RWPE1 (cell line): ENCODE results near the gene QRICH1.

ENCODE experiments used
- CTCF ChIA-PET: fragments of 350-600 bp; sonication (Branson Sonifier 250); formaldehyde crosslinking; extraction: SDS; loops from one replicate; lab custom pipeline; 2021; lab: Yijun Ruan, JAX
- POLR2A ChIA-PET: fragments of 400-600 bp; formaldehyde crosslinking; extraction: SDS; loops from one replicate; lab custom pipeline; 2020; ENCODE audit warnings: antibody characterized with exemption; ENCODE audit not compliant: low non-redundant PET; lab: Yijun Ruan, JAX
- DNase-seq: peaks from one replicate; pipeline ENCODE4 v3.0.0; 2012; ENCODE audit warnings: low spot score
- H3K27ac ChIP-seq: fragments of 450-650 bp; 2 replicates; pipeline ENCODE4 v1.5.1; 2017
- TF ChIP-seq, protein P1 (sequence below): fragments of 450-650 bp; conservative IDR thresholded peaks from 2 replicates; pipeline ENCODE4 v1.5.1; 2017; ENCODE audit warnings: low read depth, mild to moderate bottlenecking

Gene QRICH1

GRCh38 chr3:49017971-49018706 lies 75.7 kb downstream of the QRICH1 start, which contains the start of gene DALRD3:
Gene DALRD3 (minus strand): TSS chr3:49018580. CDS start chr3:49018564, 16 bp downstream.
- ChIA-PET CTCF (interaction anchor here (0.6 to 1.0 kb wide), 3 partner anchors 30 to 427 kb away, joined by 3 to 4 read pairs (median 3); no protein-coding TSS in a partner anchor), POLR2A (no interaction called here)
- TF ChIP-seq, protein P1, sequence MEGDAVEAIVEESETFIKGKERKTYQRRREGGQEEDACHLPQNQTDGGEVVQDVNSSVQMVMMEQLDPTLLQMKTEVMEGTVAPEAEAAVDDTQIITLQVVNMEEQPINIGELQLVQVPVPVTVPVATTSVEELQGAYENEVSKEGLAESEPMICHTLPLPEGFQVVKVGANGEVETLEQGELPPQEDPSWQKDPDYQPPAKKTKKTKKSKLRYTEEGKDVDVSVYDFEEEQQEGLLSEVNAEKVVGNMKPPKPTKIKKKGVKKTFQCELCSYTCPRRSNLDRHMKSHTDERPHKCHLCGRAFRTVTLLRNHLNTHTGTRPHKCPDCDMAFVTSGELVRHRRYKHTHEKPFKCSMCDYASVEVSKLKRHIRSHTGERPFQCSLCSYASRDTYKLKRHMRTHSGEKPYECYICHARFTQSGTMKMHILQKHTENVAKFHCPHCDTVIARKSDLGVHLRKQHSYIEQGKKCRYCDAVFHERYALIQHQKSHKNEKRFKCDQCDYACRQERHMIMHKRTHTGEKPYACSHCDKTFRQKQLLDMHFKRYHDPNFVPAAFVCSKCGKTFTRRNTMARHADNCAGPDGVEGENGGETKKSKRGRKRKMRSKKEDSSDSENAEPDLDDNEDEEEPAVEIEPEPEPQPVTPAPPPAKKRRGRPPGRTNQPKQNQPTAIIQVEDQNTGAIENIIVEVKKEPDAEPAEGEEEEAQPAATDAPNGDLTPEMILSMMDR, result no peak
- H3K27ac ChIP-seq, result peak within 1 kb of the TSS; percentile 98
- no peak for DNase-seq

DNA sequence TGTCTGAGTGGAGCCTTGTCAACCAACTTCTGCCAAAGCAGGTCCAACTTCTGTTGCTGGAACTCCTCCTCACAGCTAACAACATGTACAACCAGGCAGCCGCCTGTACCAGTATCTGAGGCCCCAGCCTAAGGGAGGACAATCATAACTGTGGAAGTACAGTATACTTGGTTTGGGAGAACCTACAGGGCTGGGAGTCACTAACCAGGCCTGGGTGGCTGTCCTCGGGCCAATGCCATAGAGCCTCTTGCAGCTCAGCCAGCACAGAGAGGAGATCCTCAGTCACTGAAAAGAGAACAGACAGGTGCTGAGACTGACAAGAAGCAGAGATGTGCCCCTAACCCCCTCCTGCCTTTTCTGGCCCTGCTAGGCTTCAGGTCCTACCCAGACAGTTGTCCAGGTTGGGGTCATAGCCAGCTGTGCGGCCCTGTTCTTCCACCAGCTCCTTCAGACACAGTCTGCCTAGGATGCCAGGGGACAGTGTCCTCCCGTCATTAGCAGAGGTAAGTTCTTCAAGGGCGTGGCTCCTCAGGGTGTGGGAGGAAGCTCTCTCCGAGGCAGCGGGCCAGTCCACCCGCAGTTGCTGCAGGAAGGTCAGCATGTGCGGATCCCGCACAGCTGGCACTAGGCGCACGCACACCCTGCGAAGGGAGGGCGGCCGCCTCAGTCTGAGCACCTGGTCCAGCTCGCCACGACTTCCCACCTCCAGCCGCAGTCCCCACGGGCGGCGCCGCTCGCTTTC lies 76.5 kb downstream of the QRICH1 start:
- ChIA-PET CTCF (interaction anchor here (0.6 to 1.0 kb wide), 3 partner anchors 29 to 427 kb away, joined by 3 to 4 read pairs (median 3); no protein-coding TSS in a partner anchor), POLR2A (no interaction called here)
- H3K27ac ChIP-seq, result peak overlapping the region; percentile 98
- TF ChIP-seq, protein P1, result no peak
- no peak for DNase-seq

- CTCF ChIA-PET, result interaction anchor here (1.0 kb wide), 1 partner anchor 29 kb away, joined by 3 read pairs; no protein-coding TSS in a partner anchor
- POLR2A ChIA-PET, result no interaction called here
- TF ChIP-seq, protein P1, result no peak
- no peak for DNase-seq
- H3K27ac ChIP-seq, result peak overlapping the region; percentile 98
Observed at GRCh38 chr3:49016414-49017228, 77.2 kb downstream of the QRICH1 start.

GRCh38 chr3:49015765-49016164 lies 78.1 kb downstream of the QRICH1 start:
- CTCF ChIA-PET, result interaction anchor here (0.5 kb wide), 1 partner anchor 420 kb away, joined by 4 read pairs; no protein-coding TSS in a partner anchor

DNA sequence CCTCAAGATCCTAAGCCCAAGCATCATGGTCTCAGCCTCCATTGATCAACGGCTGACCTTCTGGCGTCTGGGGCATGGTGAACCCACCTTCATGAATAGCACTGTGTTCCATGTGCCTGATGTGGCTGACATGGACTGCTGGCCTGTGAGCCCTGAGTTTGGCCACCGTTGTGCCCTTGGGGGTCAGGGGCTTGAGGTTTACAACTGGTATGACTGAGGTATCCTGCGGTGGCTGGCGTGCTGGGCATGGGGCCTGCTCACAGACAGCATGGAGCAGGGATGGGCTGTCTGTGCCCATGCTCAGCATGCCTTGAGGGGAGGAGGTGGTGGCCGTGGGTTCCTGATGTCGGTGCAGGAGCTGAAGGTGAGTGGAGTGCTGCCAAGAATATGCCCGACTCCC lies 78.8 kb downstream of the QRICH1 start:
- DNase-seq, result no peak
- ChIA-PET CTCF (no interaction called here), POLR2A (no interaction called here)
- peak overlapping the region; percentile 98 for H3K27ac ChIP-seq
- TF ChIP-seq, protein P1, result no peak

More at GRCh38 chr3:49015765-49016164, 78.1 kb downstream of the QRICH1 start:
- TF ChIP-seq, protein P1, result no peak
- H3K27ac ChIP-seq, result peak overlapping the region; percentile 98
- DNase-seq, result no peak
- POLR2A ChIA-PET, result no interaction called here
